Epidermal melanocyte (primary cell): ENCODE results near the gene KRT4.

Experiments used
- DNase-seq: peaks from one replicate; pipeline ENCODE4 v3.0.0; 2011; ENCODE audit warnings: low spot score; ENCODE audit not compliant: insufficient read length

The KRT4 gene

GRCh38 chr12:52836491-52837412 is 22.8 kb upstream of the KRT4 start:
- DNase-seq = no peak

DNA sequence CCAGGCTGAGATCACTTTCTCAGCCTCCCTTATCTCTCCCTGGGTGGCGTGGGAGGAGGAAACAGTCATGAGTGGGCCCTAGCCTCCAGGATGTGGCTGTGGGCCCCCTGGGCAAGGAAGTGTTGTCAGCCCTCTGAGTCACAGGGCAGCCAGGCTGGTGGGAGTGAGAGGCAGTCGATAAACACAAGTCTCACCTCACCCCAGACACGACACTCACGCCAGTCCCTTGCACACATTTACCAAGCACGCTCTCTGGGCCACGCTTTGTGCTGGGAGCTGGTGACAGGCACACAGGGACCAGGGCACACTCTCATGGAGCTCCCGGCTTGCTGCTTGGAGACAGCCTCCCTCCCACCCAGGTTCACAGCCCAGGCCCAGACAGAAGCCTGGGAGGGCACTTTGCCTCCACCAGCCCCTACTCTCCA is 22.1 kb upstream of the KRT4 start:
- DNase-seq = no peak

- no peak for DNase-seq
Observed at GRCh38 chr12:52835271-52836041, 21.5 kb upstream of the KRT4 start.

DNA sequence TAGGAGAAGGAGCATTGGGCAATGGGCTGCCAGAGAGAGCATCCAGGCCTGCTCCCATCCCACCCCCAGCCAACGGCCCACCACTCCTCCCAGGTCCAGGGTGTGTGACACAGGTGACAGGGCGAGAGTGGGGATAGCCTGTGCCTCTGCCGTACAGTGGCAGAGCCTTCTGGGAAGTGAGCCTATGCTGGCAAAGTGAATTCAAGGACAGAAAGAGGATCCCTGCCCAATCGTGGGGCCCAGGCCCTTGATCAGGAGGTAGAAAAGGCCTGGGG is 20.7 kb upstream of the KRT4 start:
- DNase-seq = no peak

GRCh38 chr12:52833922-52834726 is 20.2 kb upstream of the KRT4 start, which contains the start of gene KRT79:
Gene KRT79, minus strand, starts transcription at chr12:52834311. Its CDS starts 51 bp downstream, at chr12:52834260.
- no peak for DNase-seq

GRCh38 chr12:52832985-52833905 is 19.3 kb upstream of the KRT4 start:
- no peak for DNase-seq

- no peak for DNase-seq
Observed at GRCh38 chr12:52832451-52832850, 18.5 kb upstream of the KRT4 start.

- no peak for DNase-seq
Observed at GRCh38 chr12:52831251-52831650, 17.3 kb upstream of the KRT4 start.

GRCh38 chr12:52829986-52830770 is 16.3 kb upstream of the KRT4 start:
- DNase-seq = no peak

- DNase-seq = no peak
Observed at GRCh38 chr12:52828591-52829021, 14.7 kb upstream of the KRT4 start.

GRCh38 chr12:52828156-52828555 is 14.2 kb upstream of the KRT4 start:
- DNase-seq = no peak

DNA sequence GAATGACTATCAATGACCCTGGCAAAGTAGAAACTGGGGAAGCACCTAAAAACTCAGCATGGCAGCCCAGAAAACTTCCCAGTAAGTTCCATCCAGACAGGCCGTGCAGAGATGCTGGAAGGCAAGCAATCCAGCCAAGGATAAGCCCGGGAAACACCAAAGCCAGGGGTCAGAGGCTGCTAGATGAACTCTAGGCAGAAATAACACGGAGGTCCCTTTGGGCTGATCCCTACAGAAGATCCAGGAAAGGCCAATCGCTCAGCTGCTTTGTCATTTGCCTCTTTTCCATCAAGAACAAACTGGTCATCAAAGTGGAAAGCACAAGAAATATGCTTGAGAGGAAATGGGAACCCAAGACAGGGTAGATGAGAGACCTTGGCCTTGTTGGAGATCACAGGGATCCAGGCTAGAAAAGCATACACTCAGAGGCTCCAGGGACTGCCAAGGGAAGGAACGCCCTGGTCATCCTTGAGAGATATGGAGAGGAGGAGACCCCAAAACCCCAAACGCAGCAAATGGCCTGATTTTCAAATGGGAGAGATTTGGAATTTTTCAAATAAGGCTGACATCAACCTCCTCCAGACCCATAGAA is 13.7 kb upstream of the KRT4 start:
- DNase-seq = no peak

- DNase-seq = no peak
Observed at GRCh38 chr12:52826611-52827498, 12.9 kb upstream of the KRT4 start.

- DNase-seq = no peak
Observed at GRCh38 chr12:52825961-52826360, 12.0 kb upstream of the KRT4 start.

GRCh38 chr12:52824741-52825410 is 11.0 kb upstream of the KRT4 start:
- no peak for DNase-seq

- no peak for DNase-seq
Observed at GRCh38 chr12:52823761-52824450, 10.0 kb upstream of the KRT4 start.

GRCh38 chr12:52822771-52823510 is 9.0 kb upstream of the KRT4 start:
- no peak for DNase-seq
